ENCODE results near the gene GANAB. TPM values are rescaled to one million over a fixed set of nuclear protein-coding genes. Genes with fewer than 3 reads are reported as not detected.
A peak's percentile ranks its signal among the peaks of the same experiment; 100 is the strongest.

GANAB gene
- total RNA-seq, 6 donors from 2014 or later, result 82.3 to 240 (median 138) TPM

- ATAC-seq (ENCODE audit: low FRiP score in 2 of 2) (peak in 1 of 2 donors; percentile 58), DNase-seq (peak in 1 of 2 donors; percentile 63)
- 0% methylated on average over 17 of the region's 30 CpGs; no CpG with 5 or more reads in 1 of the 2 donors for WGBS, 2 donors
- Histone ChIP-seq H3K27me3 (no peaks in the 10 kb centered on the region), H3K4me1 (peaks cover 32 to 44% (median 36%) of the 10 kb centered on the region in 4 donors), H3K27ac (peak overlapping the region; percentile 91 to 100 (median 97)), H3K36me3 (peaks cover 23 to 53% (median 41%) of the 10 kb centered on the region in 4 donors), H3K4me3 (peak overlapping the region; percentile 59 to 91 (median 80)), H3K9me3 (no peaks in the 10 kb centered on the region)
- TF ChIP-seq POLR2AphosphoS5 (IDR thresholded peaks at IDR 0.05) (peak in 1 of 2 donors; percentile 8), POLR2A (IDR thresholded peaks at IDR 0.05) (no peak)
These were observed 45.4 kb downstream of the GANAB start for GRCh38 chr11:62601122-62601371.

GRCh38 chr11:62600367-62601121 is 45.9 kb downstream of the GANAB start:
- no peak for ATAC-seq (ENCODE audit: low FRiP score in 2 of 2)
- TF ChIP-seq POLR2AphosphoS5 (IDR thresholded peaks at IDR 0.05) (no peak), POLR2A (IDR thresholded peaks at IDR 0.05) (no peak), EP300 (IDR thresholded peaks at IDR 0.05) (no peak)
- H3K9me3 ChIP-seq, result no peaks in the 10 kb centered on the region
- WGBS, 2 donors, result 1 to 2% methylated on average over 14 to 24 of the region's 26 CpGs
- peak overlapping the region; percentile 91 to 100 (median 97) for H3K27ac ChIP-seq
- H3K4me3 ChIP-seq, result peak overlapping the region; percentile 59 to 91 (median 80)
- H3K4me1 ChIP-seq, result peaks cover 32 to 44% (median 36%) of the 10 kb centered on the region in 4 donors
- DNase-seq, result no peak
- H3K36me3 ChIP-seq, result peaks cover 22 to 53% (median 41%) of the 10 kb centered on the region in 4 donors
- H3K27me3 ChIP-seq, result no peaks in the 10 kb centered on the region

- Histone ChIP-seq H3K27me3 (no peaks in the 10 kb centered on the region), H3K27ac (peak overlapping the region; percentile 44 to 100 (median 76)), H3K4me1 (peaks cover 32 to 44% (median 36%) of the 10 kb centered on the region in 4 donors), H3K9me3 (no peaks in the 10 kb centered on the region), H3K4me3 (peak overlapping the region; percentile 59 to 91 (median 80)), H3K36me3 (peaks cover 20 to 53% (median 42%) of the 10 kb centered on the region in 4 donors)
- no peak for ATAC-seq (ENCODE audit: low FRiP score in 2 of 2)
- 41 to 59% methylated on average over 5 of the region's 5 CpGs for WGBS, 2 donors
- no peak for DNase-seq
- TF ChIP-seq POLR2AphosphoS5 (IDR thresholded peaks at IDR 0.05) (no peak), EP300 (IDR thresholded peaks at IDR 0.05) (no peak), POLR2A (IDR thresholded peaks at IDR 0.05) (no peak)
- TF ChIP-seq, protein P1, sequence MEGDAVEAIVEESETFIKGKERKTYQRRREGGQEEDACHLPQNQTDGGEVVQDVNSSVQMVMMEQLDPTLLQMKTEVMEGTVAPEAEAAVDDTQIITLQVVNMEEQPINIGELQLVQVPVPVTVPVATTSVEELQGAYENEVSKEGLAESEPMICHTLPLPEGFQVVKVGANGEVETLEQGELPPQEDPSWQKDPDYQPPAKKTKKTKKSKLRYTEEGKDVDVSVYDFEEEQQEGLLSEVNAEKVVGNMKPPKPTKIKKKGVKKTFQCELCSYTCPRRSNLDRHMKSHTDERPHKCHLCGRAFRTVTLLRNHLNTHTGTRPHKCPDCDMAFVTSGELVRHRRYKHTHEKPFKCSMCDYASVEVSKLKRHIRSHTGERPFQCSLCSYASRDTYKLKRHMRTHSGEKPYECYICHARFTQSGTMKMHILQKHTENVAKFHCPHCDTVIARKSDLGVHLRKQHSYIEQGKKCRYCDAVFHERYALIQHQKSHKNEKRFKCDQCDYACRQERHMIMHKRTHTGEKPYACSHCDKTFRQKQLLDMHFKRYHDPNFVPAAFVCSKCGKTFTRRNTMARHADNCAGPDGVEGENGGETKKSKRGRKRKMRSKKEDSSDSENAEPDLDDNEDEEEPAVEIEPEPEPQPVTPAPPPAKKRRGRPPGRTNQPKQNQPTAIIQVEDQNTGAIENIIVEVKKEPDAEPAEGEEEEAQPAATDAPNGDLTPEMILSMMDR (IDR thresholded peaks at IDR 0.05), result no peak
These were observed 46.5 kb downstream of the GANAB start for GRCh38 chr11:62599901-62600300.

DNA sequence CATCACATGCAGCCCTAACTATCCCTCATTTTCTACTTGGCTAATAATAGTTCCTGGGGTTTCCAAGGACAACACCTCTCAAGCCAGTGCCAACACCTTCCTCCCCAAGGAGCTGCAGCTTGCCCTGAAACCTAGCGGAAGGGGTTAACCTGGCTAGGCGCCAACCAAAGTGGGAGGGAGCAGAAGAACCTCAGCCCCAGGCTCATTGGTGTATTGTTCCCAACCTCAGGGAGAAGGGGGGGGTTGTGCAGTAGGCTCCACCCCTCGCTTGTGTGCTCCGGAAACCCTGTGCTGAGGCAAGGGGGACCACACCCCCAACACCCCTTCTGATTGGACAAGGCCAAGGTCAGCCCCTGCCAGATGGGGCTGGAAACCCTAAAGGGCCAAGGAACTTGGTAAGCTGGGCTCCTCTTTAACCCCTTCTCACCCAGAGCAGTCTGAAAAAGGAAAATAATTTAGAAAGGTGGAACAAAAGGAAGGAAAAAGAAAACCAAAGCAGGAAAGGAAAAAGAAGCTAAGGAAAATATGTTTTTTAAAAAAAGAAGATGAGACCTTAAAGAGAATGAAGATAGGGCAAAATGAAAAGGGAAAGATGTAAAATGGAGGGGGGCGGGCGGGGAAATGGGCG is 47.2 kb downstream of the GANAB start:
- Histone ChIP-seq H3K27ac (peak overlapping the region; percentile 45 to 100 (median 76)), H3K27me3 (no peaks in the 10 kb centered on the region), H3K4me3 (peak overlapping the region in 2 of 4 donors; percentile 76 to 85), H3K4me1 (peaks cover 32 to 44% (median 36%) of the 10 kb centered on the region in 4 donors), H3K36me3 (peaks cover 21 to 54% (median 45%) of the 10 kb centered on the region in 4 donors), H3K9me3 (no peaks in the 10 kb centered on the region)
- ATAC-seq (ENCODE audit: low FRiP score in 2 of 2), result peak; percentile 82 to 88
- WGBS, 2 donors, result 40 to 74% methylated on average over 3 to 7 of the region's 7 CpGs
- TF ChIP-seq, protein P1 (IDR thresholded peaks at IDR 0.05), result no peak
- peak; percentile 50 to 76 for TF ChIP-seq POLR2AphosphoS5 (IDR thresholded peaks at IDR 0.05)
- peak in 1 of 4 donors; percentile 9 for TF ChIP-seq POLR2A (IDR thresholded peaks at IDR 0.05)
- peak in 1 of 2 donors; percentile 91 for DNase-seq

DNA sequence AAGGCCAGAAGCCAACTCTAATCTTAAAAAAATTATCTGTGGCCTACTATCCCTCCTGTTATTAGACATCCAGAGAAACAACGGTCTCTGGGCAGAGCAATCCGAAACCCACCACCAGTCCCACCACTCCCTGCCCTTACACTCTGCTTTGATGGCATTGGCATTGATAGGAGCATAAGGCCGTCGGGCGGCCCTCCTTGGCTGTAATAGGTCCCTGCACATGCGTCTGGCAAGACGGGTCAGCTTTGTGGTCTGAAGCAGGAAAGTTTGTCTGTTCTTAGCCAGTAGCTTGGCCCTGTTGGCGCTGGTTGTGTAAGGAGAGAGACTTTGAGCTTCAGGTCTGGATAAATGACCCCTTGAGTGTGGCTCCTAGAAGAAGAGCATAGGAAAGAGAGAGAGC is 51.3 kb downstream of the GANAB start:
- H3K36me3 ChIP-seq, result peaks cover 27 to 51% (median 50%) of the 10 kb centered on the region in 4 donors

More for the DNA sequence above, 51.3 kb downstream of the GANAB start:
- no peaks in the 10 kb centered on the region for H3K27me3 ChIP-seq
- H3K4me1 ChIP-seq, result peaks cover 43 to 50% (median 44%) of the 10 kb centered on the region in 4 donors
- ATAC-seq (ENCODE audit: low FRiP score in 2 of 2) (no peak), DNase-seq (no peak)
- no peak overlapping the region for H3K4me3 ChIP-seq
- H3K9me3 ChIP-seq, result no peaks in the 10 kb centered on the region
- 88 to 93% methylated on average over 8 of the region's 8 CpGs for WGBS, 2 donors
- TF ChIP-seq, protein P1 (IDR thresholded peaks at IDR 0.05), result no peak
- TF ChIP-seq POLR2A (IDR thresholded peaks at IDR 0.05) (no peak), POLR2AphosphoS5 (IDR thresholded peaks at IDR 0.05) (no peak), EP300 (IDR thresholded peaks at IDR 0.05) (no peak)
- no peak overlapping the region for H3K27ac ChIP-seq

Data from upper lobe of left lung (tissue), 6 donors.